HEK293T (cell line): ENCODE measurements around the gene FST.

Experiments
- CTBP1 ChIP-seq: fragments of 450-650 bp; IDR thresholded peaks from 2 replicates; pipeline ENCODE4 v1.6.1; 2016; ENCODE audit warnings: borderline replicate concordance
- ELF4 ChIP-seq: fragments of 450-650 bp; IDR thresholded peaks from 2 replicates; pipeline ENCODE4 v1.6.1; 2017; ENCODE audit warnings: antibody characterized with exemption
- FOXA1 ChIP-seq: fragments of 450-650 bp; IDR thresholded peaks from 2 replicates; pipeline ENCODE4 v1.6.1; 2016; ENCODE audit warnings: mild to moderate bottlenecking
- FOXK2 ChIP-seq: fragments of 450-650 bp; IDR thresholded peaks from 2 replicates; pipeline ENCODE4 v1.6.1; 2016; ENCODE audit warnings: mild to moderate bottlenecking
- FOXM1 ChIP-seq: fragments of 450-650 bp; IDR thresholded peaks from 2 replicates; pipeline ENCODE4 v1.6.1; 2017; ENCODE audit warnings: mild to moderate bottlenecking, borderline replicate concordance
- HDGF ChIP-seq: fragments of 450-650 bp; IDR thresholded peaks from 2 replicates; pipeline ENCODE4 v1.6.1; 2017; ENCODE audit warnings: antibody characterized with exemption, borderline replicate concordance
- LEF1 ChIP-seq: fragments of 450-650 bp; IDR thresholded peaks from 2 replicates; pipeline ENCODE4 v1.6.1; 2017; ENCODE audit warnings: mild to moderate bottlenecking, borderline replicate concordance
- NFRKB ChIP-seq: fragments of 450-650 bp; IDR thresholded peaks from 2 replicates; pipeline ENCODE4 v1.6.1; 2016; ENCODE audit warnings: mild to moderate bottlenecking, moderate library complexity
- SP1 ChIP-seq: fragments of 450-650 bp; IDR thresholded peaks from 2 replicates; pipeline ENCODE4 v1.6.1; 2017
- SUZ12 ChIP-seq: fragments of 450-650 bp; IDR thresholded peaks from 2 replicates; pipeline ENCODE4 v1.6.1; 2016; ENCODE audit warnings: mild to moderate bottlenecking
- TARDBP ChIP-seq: fragments of 450-650 bp; IDR thresholded peaks from 2 replicates; pipeline ENCODE4 v1.6.1; 2016
- ZNF384 ChIP-seq: fragments of 450-650 bp; IDR thresholded peaks from 2 replicates; pipeline ENCODE4 v1.6.1; 2016
- TF ChIP-seq, protein P1 (sequence below): fragments of 450-650 bp; IDR thresholded peaks from 2 replicates; pipeline ENCODE4 v1.6.1; 2016

DNA sequence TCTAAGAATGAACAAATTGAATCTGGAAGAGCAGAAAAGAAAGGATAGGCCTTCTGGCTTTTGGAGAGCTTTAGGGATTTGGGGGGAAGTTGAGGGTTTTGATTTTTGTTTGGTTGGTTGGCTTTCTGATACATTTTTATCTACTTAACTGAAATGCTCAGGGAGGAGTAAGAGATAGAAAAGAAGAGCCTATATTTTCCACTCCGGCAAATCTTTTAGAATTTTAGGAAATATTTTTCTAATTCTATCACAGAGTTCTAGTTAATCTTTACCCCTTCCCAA, 25.8 kb upstream of the FST start:
- TF ChIP-seq ELF4 (no peak), FOXA1 (no peak), TARDBP (no peak), SP1 (no peak), NFRKB (no peak), SUZ12 (no peak), ZNF384 (no peak), CTBP1 (no peak), FOXM1 (no peak), FOXK2 (no peak), LEF1 (no peak), HDGF (no peak)
- TF ChIP-seq, protein P1, sequence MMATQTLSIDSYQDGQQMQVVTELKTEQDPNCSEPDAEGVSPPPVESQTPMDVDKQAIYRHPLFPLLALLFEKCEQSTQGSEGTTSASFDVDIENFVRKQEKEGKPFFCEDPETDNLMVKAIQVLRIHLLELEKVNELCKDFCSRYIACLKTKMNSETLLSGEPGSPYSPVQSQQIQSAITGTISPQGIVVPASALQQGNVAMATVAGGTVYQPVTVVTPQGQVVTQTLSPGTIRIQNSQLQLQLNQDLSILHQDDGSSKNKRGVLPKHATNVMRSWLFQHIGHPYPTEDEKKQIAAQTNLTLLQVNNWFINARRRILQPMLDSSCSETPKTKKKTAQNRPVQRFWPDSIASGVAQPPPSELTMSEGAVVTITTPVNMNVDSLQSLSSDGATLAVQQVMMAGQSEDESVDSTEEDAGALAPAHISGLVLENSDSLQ: no peak
